ENCODE data around the gene HTR2B. TPM values are rescaled to one million over a fixed set of nuclear protein-coding genes. Genes with fewer than 3 reads are reported as not detected.
"Not testable (repeated sequence)": the region's sequence is repeated elsewhere in the genome, so short reads cannot be mapped to it uniquely, and the experiment has no call there.

Gene HTR2B
- polyA plus RNA-seq, 4 donors = 13.6 to 39.5 (median 22.5) TPM

DNA sequence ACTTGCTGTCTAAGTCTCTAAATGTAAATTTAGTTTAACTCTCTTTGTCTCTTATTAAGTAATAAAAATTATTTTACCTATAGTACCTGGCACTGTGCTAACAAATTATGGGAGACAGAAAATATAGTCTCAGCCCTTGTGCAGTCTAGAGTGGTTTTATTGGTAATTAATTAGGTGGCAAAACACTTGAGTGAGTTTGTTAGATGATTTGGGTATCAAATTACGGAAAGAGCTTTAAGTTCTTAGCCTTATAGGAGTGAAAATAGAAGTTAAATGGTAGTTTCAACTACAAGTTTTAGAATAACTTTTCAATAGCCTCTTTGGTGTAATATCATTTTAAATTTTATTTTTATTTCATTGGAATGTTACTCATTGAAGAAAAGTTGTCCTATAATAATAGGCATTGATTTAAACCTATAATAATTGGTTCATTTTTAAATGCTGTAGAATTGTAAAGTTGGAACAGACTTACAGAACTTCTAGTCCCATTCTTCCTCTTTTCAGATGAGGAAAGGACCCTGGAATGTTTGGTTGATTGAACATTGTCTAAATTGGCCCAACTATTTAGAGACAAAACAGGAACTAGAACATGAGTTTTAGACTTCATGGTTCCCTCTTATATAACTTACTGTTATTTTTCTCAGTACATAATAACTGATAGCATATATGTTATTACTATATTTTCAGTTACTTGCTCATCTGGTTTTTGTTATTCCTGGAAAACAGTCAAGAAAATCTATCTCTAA lies 10.2 kb upstream of the HTR2B start:
- no peak for DNase-seq (ENCODE audit: low read depth in 4 of 4, low spot score in 3 of 4)

DNA sequence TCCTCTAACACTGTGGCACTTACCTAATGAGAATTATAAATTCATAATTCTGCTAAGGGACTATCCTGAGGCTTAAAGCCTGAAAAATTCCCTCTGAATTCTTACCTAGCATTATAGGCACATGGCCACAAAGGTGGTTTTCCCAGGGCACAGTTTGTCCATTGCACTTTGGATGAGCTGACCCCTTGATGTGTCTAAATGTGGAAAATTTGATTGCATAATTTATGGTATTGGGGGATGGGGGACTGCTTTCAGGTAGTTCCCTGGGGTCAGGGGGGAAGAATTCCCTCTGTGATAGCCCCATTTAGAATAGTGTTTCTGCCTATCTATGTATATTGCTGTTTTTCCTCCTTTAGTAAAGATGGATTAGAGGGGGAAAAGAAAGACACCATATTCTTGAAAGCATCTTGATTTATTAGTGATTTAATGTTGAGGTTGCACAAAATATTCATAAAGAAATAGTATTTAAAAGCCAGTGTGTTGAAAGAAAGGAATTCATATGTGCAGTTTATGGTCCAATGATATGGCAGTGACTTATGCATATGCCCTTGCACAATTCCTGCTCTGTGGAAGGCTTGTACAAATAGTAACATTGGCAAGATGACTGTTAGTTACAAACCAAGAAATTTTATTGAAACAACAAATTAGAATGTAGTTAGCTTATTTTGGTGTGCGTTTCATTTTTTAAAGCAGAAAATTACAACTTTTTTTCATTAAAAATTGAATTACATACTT lies 8.7 kb upstream of the HTR2B start:
- no peak for DNase-seq (ENCODE audit: low read depth in 4 of 4, low spot score in 3 of 4)

DNA sequence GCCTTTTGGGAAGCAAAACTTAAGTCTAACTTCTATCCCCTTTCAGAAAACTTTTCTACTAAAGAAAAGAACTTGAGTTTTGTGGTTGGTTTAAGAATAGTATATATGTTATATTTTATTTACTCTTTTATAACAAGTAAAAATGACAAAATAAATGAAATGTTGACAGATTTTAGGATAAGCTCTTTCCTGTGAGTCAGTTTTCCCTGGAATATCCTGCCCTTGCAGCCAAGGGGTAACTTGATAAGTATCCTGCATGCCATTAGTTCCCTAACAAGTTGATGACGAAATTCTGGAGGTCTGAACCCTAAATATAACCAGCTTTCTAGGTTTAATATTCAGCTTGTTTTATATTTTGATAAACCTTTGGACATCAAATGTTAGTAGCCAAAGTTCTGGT lies 7.3 kb upstream of the HTR2B start:
- DNase-seq (ENCODE audit: low read depth in 4 of 4, low spot score in 3 of 4) = no peak

DNA sequence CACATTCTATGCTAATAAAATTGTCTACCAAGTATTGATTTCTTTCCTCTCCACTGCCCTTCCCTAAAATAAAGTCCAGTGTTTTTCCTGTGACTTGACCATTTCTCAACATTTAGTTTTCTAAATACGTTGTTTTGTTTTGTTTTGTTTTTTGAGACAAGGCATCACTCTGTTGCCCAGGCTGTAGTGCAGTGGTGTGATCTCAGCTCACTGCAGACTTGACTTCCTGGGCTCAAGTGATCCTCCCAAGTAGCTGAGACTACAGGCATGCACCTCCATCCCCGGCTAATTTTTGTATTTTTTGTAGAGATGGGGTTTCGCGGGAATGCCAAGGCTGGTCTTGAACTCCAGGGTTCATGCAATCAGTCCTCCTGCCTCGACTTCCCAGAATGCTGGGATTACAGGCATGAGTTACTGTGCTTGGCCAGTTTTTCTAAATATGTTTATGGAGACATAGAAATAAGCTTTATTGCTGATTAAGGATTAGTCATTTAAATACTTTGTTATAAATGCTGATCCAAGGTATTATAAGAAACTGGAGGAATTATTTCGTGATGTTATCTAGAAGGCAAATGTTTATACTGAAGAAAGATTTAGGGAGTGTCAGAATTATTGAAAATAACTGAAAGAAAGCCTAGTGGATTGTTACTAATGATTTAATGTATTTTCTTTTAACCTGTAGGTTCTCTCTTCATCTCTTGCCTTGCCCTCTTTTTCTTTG lies 5.7 kb upstream of the HTR2B start:
- no peak for DNase-seq (ENCODE audit: low read depth in 4 of 4, low spot score in 3 of 4)

DNA sequence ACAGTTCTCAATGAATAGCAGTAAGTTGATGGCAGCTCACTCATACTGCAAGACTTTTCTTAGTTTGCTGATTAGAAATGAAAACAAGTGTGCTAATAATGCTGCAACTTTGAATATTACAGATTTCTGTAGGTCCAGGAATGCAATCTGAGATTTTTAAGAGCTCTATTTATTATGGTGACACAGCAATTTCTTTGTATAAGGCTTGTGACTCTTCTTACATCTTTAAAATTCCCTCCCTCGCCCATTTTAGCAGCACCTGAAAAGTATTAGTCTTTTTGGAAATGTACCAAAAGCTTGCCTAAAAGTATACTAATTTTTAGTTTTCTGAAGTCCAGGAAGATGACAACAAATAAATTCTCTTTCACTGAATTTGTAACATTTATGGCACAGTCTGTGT lies 4.4 kb upstream of the HTR2B start:
- no peak for DNase-seq (ENCODE audit: low read depth in 4 of 4, low spot score in 3 of 4)

DNA sequence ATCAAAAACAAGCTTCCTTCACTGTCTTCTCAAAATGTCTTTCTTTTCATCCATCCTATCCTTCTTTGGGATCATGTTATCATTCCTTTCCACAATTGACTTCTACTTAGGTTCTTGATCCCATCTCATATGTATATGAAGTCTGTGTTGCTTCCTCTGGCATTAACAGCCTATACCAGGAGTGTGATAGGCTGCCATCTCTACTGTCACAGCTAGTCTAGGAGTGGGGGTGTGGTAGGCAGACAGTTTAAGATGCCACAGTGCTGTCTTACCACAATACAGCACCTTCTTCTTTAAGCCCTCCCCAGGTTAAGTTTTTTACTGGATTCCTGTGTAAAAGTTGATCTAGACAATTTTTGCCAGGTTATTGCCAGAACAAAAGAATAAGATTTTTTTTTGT lies 3.7 kb upstream of the HTR2B start:
- DNase-seq (ENCODE audit: low read depth in 4 of 4, low spot score in 3 of 4) = no peak

DNA sequence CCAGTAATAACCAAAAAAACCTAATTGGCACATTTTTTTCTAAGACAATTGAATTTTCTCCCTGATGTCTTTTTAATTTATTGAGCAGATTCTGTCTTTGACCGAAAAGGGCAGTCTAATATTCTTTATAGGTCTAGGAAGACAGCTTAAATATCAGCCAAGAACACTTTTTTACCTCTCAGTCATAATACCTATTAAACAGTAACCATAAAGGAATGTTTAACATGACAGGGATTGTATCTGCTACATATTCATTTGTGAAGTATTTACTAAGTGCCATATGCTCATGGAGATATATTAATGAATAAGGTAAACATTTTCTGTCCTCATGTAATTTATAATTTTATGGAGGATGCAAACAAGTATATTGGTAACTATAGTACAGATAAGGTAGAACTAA lies 3.1 kb upstream of the HTR2B start:
- no peak for DNase-seq (ENCODE audit: low read depth in 4 of 4, low spot score in 3 of 4)

DNA sequence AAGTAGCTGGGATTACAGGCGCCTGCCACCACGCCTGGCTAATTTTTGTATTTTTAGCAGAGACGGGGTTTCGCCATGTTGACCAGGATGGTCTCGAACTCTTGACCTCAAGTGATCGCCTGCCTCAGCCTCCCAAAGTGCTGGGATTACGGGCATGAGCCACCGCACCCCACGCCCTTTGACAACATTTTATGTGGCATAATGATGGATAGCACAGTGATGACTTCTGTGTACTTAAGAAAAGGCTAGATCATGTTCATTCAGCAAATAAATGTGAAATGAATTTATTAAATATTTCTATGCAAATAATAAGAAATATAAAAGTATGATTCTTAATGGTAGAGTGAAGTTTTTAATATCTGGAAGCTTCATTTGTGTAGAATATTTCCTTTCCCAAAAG lies 2.6 kb upstream of the HTR2B start:
- DNase-seq (ENCODE audit: low read depth in 4 of 4, low spot score in 3 of 4) = no peak

DNA sequence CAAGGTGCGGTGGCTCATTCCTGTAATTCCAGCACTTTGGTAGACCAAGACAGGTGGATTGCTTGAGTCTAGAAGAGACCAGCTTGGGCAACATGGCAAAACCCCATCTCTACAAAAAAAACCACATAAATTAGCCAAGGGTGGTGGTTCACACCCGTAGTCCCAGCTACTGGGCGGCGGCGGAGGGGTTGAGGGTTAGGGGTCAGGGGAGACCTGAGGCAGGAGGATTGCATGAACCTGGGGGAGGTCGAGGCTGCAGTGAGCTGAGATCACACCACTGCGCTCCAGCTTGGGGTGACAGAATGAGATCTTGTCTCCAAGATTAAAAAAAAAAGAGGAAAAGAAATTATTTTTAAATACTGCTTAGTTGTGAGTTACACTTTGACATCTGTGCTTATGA lies 1.3 kb upstream of the HTR2B start:
- DNase-seq (ENCODE audit: low read depth in 4 of 4, low spot score in 3 of 4) = no peak

DNA sequence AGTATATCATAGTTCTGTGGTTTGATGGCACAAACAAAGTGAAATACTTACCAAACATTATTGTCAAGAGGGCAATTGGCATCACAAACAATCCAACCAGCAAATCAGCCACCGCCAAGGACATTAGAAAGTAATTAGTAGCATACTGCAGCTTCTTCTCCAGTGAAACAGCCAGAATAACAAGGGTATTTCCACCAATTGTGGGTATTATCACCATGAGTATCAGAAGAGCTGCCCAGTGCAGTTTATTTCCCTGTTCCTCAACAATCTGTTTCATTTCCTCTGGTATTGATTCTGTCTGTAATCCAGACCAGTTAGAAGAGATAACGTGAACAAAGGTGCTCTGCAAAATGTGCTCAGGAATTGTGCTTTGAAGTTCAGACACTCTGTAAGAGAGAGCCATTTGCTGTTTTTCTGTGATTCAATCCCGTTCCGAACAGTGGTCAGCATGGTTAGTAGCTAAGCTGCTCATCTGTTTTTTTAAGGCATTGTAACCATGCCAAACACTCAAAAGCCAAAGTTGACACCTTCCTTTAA lies 1.4 kb downstream of the HTR2B start:
- DNase-seq (ENCODE audit: low read depth in 4 of 4, low spot score in 3 of 4) = no peak

DNA sequence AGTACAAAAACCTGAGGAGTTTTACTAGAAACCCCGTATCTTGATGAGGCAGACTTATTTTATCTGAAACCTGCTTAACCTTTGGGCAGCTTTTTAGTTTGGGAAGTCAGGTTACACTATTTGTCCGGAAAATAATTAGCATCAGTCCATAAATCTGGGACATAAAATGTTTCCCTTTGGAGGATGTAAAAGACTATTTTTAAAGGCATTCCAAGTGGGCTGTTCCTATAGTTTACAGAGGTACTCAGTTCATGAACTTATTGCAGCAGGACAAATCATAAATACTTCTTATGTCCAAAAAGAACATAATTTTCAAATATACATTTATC lies 6.3 kb downstream of the HTR2B start:
- no peak for DNase-seq (ENCODE audit: low read depth in 4 of 4, low spot score in 3 of 4)

DNA sequence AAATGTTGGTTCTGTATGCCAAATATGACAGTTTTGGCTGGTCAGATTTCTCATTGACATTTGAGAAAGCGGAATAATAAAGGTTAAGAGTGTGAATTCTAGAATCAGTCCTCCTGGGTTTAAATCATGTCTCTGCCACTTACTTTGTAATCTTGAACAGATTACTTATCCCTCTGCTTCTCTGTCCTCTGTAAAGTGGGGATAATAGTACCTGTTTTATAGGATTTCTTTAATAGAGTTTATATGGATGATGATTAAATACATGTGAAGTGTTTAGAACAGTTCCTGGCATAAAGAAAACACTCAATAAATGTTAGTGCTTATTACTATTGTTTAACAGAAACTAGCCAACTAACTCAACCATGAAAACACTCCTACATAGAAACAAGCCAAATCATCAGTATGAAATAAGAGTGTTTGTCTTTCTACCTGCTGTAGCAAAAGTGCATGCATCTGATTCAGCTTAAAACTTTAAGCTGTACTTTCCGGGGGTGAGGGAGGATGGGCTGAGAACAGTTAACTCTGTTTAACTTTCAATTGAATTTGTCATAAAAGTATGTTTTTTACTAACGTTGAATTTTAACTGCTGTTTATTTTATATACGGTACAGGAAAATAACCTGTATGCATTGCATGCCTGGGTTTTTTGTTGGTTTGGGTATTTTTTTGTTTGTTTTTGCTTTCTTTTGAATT lies 6.8 kb downstream of the HTR2B start:
- DNase-seq (ENCODE audit: low read depth in 4 of 4, low spot score in 3 of 4) = no peak

DNA sequence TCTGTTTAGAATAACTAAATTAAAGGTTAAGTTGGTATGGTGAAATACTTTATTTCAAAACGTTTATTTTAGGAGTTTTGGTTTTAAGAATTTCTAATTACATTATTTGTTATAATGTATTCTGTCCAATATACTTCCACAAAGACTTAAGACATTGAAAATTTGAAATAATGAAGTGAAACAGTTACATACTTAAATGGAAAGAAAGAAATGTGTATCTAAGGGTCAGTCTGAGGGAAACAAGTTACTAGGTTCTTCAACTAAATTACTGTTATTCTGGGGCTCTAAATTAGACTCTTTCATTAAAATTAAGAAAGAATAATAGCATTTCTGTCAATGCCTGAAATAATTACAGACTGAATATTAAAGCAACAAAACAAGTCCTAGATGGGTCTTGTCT lies 7.7 kb downstream of the HTR2B start:
- no peak for DNase-seq (ENCODE audit: low read depth in 4 of 4, low spot score in 3 of 4)

DNA sequence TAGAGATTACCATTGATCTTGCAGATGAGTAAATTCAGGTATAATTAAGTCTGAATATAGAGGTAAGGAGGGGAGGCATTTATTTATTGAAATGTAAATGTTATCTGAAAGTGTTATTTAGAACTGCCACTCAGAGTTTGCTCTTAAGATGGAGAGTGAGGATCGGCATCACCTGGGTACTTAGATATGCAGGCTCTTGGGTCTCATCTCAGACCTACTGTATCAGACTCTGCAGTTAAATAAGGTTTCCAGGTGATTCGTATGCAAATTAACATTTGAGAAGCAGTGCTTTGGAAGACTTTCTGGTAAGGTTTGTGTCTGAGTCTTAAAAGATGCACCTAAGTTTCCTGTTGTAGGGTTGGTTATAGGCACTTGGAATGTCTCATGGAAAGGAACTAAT lies 9.2 kb downstream of the HTR2B start:
- no peak for DNase-seq (ENCODE audit: low read depth in 4 of 4, low spot score in 3 of 4)

DNA sequence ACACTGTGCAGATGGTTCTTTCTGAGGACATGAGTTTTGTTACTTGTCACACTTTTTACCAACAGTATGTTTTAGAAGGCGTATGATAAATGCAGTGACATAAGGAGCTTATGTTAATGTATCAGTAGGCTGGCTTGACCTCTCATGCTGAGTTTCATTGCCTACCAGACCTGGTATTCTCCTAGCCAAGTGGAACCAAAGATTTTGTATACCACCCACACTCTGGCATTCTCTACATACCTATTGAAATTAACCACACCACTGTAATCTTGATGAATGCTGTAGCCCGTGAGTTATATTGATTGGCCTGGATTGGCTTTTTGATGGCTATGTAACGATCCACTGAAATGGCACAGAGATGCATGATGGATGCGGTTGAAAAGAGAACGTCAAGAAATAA lies 11.4 kb downstream of the HTR2B start:
- DNase-seq (ENCODE audit: low read depth in 4 of 4, low spot score in 3 of 4) = no peak

DNA sequence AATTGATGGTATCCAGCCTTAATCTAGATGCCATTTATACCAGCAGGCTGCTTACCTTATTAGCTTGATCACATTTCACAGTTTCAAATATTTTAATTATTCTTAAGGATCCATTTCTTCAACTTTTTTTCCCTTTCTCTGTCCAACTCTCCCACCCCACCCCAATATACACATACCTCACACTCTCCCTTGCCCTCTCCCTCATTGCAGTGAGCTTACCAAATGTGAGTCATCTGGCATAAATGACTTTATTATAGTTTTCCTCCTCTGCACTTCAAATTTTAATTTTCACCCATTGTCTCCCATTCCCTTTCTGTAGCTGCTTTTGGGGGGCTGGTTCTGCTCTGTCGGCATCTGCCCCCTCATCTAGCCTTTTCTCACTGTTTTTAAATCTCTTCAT lies 12.9 kb downstream of the HTR2B start:
- DNase-seq (ENCODE audit: low read depth in 4 of 4, low spot score in 3 of 4) = no peak

DNA sequence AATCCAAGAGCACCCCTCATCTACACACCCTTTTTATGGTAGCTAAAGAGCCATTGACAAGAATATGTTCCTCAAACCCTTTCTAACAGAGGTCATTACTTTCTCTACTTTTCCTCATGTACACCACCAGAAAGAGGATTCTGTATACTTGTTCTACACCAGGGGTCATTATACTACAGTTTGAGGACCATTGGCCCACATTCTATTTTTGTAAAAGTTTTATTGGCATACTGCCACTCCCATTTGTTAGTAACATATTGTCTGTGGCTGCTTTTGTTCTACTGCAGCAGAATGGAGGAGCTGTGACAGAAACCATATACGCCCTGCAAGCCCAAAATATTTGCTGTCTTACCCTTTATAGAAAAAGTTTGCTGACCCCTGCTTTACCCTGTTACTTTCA lies 14.3 kb downstream of the HTR2B start:
- DNase-seq (ENCODE audit: low read depth in 4 of 4, low spot score in 3 of 4) = no peak

DNA sequence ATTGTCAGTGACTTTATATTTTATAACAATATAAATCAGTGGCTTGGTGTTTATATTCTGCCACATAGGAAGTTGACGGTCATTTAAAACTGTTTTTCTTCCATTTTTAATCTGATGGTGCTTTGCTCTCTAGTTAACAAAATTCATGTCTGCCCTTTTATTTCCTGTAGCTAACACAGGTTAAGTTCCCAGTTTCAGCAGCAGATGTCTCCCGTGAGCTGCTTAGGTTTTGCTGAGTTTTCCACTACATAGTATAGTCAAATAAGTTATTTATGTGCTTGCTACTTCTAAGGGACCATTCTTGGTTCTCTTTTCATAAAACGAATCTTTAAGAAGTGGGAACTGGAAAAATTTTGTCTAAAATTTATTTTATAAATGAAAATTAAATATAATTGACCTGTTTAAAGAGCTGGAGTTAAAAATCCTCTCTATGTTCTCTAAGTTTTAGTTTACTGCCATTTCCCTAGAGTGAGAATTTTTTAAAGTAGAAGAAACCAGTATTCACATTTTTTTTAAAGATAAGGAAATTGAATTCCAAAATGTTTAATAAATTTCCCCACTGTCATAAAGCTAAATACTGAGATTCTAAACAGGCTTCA lies 20.6 kb downstream of the HTR2B start:
- DNase-seq (ENCODE audit: low read depth in 4 of 4, low spot score in 3 of 4) = no peak

DNA sequence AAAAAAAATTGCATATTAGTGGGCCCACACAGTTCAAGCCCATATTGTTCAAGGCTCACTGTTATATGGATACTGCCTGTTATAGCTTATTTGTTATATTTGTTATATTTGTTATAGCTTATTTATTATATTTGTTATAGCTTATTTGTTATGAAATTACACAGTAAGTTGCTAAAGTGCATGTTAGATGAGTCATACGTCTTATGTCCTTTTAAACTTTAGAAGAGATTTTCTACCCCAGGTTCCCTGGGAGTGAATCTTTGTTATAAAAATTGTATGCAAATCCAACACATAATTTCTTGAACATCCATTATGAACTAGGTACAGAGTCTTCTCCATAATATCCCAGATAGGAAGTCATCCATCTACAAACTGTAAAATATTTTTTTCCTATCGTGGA lies 22.1 kb downstream of the HTR2B start:
- no peak for DNase-seq (ENCODE audit: low read depth in 4 of 4, low spot score in 3 of 4)

DNA sequence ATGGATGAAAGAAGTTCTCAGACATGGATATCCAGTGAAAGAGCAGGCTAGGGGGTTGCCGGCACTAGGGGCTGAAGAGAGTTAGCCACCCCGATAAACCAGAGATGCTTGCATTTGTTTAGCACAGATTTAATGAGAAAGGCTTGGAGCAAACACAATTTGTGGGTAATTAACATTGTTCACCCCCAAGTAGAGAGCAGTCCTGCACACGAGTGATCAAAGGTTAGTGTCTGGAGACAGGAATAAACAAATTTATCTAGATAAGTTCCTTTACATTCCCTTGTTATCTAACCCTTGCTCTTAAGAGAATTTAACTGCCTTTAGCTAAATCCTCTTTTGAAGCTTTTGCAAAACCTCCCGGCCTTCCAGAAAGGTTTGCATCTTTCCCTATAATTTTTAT lies 23.9 kb downstream of the HTR2B start:
- DNase-seq (ENCODE audit: low read depth in 4 of 4, low spot score in 3 of 4) = no peak

DNA sequence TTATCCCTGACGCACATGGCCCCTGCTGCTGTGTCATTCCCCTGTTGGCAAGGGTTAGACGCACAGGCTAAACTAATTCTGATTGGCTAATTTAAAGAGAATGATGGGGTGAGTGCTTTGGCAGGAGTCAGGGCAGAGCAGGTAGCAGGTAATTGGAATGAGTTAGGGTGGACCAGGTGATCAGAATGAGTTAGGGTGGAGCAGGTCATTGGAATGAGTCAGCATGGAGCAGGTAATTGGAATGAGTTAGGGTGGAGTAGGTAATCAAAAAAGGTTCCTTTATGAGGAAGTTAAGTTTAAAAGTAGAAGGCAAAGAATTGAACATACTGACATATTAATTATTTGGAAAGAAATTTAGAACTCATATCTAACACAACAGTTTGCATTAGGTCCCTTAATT lies 24.5 kb downstream of the HTR2B start:
- DNase-seq (ENCODE audit: low read depth in 4 of 4, low spot score in 3 of 4) = not testable (repeated sequence)

All from left renal pelvis (tissue), 4 donors.